Activated CD4-positive, alpha-beta T cell treated with anti-CD3 and anti-CD28 coated beads, Interleukin-2, amount 50 U/mL, for 1 hour (primary cell): ENCODE data around the gene FXYD7.
"Not testable (repeated sequence)": the region's sequence is repeated elsewhere in the genome, so short reads cannot be mapped to it uniquely, and the experiment has no call there.

Source experiments
- DNase-seq: peaks from one replicate; pipeline ENCODE4 v3.0.0-alpha.2; 2020

FXYD7 gene

DNA sequence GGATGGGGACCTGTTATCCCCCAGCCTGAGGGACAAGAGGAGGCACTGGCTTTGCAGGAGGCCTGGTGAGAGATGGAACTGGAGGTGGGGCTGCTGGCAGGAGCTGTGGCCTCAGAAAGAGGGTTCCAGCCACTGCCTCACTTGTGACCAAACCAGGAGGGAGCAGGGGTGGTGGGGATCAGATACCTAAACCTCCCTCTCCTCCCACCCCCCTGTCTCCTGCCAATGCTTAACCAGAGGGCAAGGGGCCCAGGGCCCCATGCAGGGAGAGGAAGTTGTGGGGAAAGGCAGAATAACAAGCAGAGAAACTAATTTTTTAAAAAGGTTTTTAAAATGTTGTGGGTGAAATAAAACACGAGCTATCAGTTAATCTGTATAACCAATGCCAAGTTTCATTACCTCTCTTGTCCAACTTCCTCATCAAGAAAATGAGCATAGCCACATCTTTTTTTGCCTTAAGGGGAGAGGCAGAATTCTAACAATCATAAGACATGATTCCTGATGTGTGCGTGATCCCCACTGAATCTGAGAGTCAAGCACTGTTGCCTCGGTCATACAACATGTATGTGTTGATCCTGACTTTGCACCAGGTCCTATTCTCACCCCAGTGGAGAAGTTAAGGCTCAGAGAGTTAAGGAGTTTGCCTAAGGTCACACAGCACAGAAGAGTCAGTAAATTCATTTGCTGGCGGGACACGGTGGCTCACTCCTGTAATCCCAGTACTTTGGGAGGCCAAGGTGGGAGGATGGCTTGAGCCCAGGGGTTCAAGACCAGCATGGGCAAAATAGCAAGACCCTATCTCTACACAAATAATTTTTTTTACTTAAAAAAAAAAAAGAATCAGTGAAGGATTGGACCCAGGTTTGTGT lies 24.4 kb downstream of the FXYD7 start:
- no peak for DNase-seq

DNA sequence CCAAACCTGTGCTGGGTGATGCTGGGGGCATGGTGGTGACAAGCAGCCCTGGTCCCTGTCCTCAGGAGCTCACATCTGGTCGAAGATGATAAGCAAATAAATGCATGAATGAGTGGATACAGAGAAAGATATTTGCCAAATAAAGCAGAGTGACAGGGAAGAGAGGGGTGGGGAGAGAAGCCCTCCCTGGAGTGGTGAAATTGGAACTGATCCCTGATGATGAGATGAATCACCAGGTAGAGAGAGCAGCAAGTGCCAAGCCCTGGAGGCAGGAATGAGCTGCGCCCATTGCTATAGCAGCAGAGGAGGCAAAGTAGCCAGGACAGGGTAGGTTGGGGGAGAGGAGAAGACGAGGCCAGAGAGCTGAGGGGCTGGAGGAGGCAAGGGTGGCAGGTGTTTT lies 25.1 kb downstream of the FXYD7 start:
- DNase-seq: no peak

- no peak for DNase-seq
Observed at GRCh38 chr19:35169221-35169995, 26.4 kb downstream of the FXYD7 start.

DNA sequence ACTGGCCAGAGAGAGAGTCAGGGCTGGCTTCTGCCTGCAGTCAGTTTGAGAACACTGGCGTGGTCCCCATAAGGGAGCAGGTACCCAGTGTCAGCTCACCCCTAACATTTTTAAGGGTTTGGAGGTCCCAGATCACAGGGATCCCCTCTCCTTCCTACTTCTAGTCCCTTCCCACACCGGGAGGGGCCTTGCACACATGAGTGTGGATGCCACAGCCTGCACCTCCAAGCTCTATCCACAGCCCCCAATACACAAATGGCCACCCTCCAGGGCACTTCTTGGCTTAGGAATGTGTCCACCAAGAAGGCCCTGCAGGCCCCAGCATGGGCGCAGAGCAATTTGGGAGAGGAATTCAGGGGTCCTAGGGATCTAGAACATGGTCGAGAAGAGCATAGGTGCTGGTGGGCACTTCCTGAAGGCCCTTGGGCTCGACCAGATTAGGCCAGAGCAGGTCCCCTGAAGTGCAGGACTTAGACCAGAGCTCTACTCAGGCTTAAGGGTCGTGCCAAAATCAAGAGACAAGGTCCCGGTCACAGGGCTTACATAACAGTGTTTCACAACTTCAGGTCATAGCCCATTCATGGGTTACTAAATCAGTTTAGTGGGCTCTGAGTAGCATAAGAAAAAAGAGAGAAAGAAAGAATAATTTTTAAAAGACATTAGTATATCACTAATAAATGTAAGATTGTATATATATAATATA lies 27.5 kb downstream of the FXYD7 start:
- no peak for DNase-seq

DNA sequence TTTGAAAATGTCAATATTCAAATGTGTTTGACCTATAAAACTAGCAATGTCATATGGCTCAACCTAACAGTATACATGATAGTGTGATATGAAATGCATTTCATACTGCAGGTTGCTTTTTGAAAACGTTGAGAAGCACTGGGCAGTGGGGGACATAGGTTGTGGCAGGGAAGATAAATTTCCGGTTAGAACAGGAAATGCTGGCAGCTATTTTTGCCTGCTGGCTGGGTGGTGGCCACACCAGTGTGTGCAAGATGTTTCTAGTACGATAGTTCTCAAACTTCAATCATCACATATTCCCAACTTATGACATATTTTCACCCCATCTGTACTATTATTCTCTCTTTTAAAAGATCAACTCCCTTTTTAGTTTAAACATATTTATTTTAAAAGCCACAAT lies 28.7 kb downstream of the FXYD7 start:
- no peak for DNase-seq

DNA sequence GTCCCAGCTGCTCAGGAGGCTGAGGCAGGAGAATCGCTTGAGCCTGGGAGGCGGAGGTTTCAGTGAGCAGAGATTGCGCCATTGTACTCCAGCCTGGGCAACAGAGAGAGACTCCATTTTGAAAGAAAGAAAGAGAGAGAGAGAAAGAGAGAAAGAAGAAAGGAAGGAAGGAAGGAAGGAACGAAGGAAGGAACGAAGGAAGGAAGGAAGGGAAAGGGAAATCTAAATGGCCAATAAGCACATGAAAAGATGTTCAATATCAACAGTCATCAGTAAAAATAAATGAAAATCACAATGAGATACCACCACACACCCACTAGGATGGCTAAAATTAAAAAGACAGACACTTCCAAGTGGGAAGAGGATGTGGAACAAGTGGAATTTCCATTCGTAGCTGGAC lies 31.2 kb downstream of the FXYD7 start:
- no peak for DNase-seq

GRCh38 chr19:35176181-35176570 lies 33.1 kb downstream of the FXYD7 start:
- no peak for DNase-seq

DNA sequence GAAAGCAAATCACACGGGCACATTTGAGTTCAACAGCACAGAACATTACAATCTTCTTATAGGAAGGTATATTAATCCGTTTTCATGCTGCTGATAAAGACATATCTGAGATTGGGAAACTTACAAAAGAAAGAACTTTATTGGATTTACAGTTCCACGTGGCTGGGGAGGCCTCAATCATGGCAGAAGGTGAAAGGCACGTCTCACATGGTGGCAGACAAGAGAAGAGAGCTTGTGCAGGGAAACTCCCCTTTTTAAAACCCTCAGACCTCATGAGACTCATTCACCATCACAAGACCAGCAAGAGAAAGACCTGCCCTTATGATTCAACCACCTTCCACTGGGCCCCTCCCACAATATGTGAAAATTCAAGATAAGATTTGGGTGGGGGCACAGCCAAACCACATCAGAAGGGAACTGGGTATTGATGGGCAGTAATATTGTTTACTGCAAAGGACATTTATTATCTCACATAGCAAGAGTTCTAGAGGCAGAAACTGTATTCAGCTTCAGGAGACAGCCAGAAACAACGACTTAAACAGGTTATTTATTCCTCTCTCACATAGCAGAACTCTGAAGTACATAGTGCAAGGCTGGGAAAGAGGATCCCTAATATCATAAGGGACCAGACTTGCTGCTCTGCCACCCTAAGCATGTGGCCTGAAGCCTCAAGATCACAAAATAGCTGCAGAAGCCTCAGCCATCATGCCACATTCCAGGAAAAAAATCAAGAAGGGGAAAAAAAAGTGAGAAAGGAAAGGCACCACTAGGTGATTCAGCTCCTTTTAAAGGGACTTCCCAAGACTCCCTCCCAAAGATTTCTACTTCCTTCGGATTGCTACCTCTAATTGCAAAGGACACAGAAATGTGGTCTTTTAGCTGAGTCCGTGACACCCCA lies 34.6 kb downstream of the FXYD7 start:
- no peak for DNase-seq

- DNase-seq: no peak
Observed at GRCh38 chr19:35178701-35179100, 35.6 kb downstream of the FXYD7 start.

GRCh38 chr19:35179830-35180229 lies 36.8 kb downstream of the FXYD7 start:
- DNase-seq: no peak

- DNase-seq: no peak
Observed at GRCh38 chr19:35181387-35181786, 38.3 kb downstream of the FXYD7 start.

GRCh38 chr19:35184267-35184666 lies 41.2 kb downstream of the FXYD7 start:
- no peak for DNase-seq

DNA sequence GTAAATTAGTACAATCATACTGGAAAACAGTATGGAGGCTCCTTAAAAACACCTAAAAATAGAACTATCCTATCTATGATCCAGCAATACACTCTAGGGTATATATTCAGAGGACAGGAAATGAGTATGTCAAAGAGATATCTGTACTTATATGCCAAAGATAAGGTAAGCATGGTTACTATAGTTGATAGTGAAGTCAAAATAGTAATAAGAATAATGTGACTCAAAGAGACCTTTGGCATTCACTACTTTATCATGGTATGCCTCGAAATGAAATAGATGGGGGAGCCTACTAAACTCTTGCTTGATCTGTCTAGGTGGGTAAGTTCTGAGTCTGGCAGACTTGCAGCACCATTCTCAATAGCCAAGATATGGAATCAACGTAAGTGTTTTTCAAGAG lies 41.8 kb downstream of the FXYD7 start:
- no peak for DNase-seq

GRCh38 chr19:35194012-35194984 lies 51.2 kb downstream of the FXYD7 start:
- DNase-seq: no peak

DNA sequence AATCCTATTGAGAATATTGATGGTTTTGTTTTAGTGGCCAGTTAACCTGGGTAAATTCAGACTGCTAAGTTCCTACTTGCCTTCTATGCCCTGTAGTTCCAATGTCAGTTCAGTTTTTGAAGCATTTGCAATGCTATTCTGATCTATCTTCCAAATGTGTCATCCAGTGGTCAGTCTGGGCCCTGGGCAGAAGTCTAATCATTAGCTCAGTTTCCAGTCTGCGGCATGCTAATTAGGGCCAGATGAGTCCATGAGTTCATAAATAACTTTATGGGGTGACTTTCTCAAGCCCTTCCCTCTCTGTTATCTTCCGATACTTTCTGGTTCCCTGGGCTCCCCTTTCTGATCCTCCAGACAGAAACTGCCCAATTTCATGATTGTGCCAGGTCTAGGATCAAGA lies 52.8 kb downstream of the FXYD7 start:
- no peak for DNase-seq

DNA sequence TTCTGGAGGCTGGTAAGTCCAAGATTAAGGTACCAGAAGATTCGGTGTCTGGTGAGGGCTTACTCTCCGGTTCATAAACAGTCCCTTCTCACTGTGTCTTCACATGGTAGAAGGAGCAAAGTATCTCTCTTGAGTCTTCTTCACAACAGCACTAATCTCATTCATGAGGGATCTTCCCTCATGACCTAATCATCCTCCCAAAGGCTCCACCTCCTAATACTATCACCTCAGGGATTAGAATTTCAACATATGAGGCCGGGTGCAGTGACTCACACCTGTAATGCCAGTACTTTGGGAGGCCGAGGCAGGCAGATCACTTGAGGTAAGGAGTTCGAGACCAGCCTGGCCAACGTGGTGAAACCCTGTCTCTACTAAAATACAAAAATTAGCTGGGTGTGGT lies 53.8 kb downstream of the FXYD7 start:
- not testable (repeated sequence) for DNase-seq

DNA sequence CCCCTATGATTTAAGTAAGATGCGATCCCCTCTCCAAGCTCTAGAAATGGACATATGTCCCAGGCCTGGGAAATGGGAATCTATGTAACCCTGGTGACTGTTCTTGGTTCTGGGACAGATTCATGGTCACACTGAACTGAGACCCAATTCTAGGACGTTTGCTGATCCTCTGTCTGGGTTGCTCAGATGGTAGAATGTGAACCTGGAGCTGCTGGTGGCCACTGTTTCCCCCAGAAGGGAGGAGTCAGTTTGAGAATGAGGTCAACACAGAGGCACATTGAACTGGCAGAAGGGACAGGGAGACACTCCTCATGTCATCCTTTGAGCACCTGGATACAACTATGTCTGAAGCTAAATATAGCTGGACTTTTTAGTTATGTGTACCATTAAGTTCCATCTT lies 56.4 kb downstream of the FXYD7 start:
- no peak for DNase-seq

GRCh38 chr19:35202722-35203688 lies 60.0 kb downstream of the FXYD7 start:
- DNase-seq: no peak
